SK-N-SH treated with all-trans-retinoic acid at 6 μM for 48 hours (cell line): ENCODE data around the gene HAPLN3.

Source experiments
- ATAC-seq: fragments of 200-7000 bp; cut with Tn5 transposase; 3 replicates; pipeline ENCODE4 v1.9.1; 2020; ENCODE audit warnings: mild to moderate bottlenecking, moderate library complexity
- ARNTL ChIP-seq: fragments of 450-650 bp; formaldehyde crosslinking; IDR thresholded peaks from 2 replicates; pipeline ENCODE4 v1.5.0; 2020; ENCODE audit warnings: low read depth, mild to moderate bottlenecking, moderate library complexity, borderline replicate concordance
- CREB5 ChIP-seq: fragments of 250-450 bp; sonication (Bioruptor Pico); IDR thresholded peaks from 2 replicates; pipeline ENCODE4 v1.5.1; 2020; ENCODE audit warnings: low read depth, mild to moderate bottlenecking, moderate library complexity
- CSDC2 ChIP-seq: fragments of 250-450 bp; sonication (Bioruptor Pico); IDR thresholded peaks from 2 replicates; pipeline ENCODE4 v1.5.0; 2020; ENCODE audit warnings: mild to moderate bottlenecking, moderate library complexity
- CSRNP3 ChIP-seq: fragments of 250-450 bp; sonication (Bioruptor Pico); IDR thresholded peaks from 2 replicates; pipeline ENCODE4 v1.5.1; 2021; ENCODE audit warnings: mild to moderate bottlenecking, moderate library complexity
- ESRRG ChIP-seq: fragments of 250-450 bp; sonication (Bioruptor Pico); IDR thresholded peaks from 2 replicates; pipeline ENCODE4 v1.6.1; 2021; ENCODE audit warnings: mild to moderate bottlenecking
- GLIS3 ChIP-seq: fragments of 250-450 bp; sonication (Bioruptor Pico); IDR thresholded peaks from 2 replicates; pipeline ENCODE4 v1.5.0; 2020; ENCODE audit warnings: mild to moderate bottlenecking, moderate library complexity
- ISL1 ChIP-seq: fragments of 250-450 bp; sonication (Bioruptor Pico); IDR thresholded peaks from 2 replicates; pipeline ENCODE4 v2.1.2; 2022; ENCODE audit warnings: mild to moderate bottlenecking, moderate library complexity
- OSR1 ChIP-seq: fragments of 250-450 bp; sonication (Bioruptor Pico); IDR thresholded peaks from 2 replicates; pipeline ENCODE4 v1.8.0; 2022; ENCODE audit warnings: moderate library complexity, mild to moderate bottlenecking, inconsistent platforms
- RARB ChIP-seq: fragments of 250-450 bp; sonication (Bioruptor Pico); IDR thresholded peaks from 2 replicates; pipeline ENCODE4 v1.8.0; 2021; ENCODE audit warnings: mild to moderate bottlenecking, moderate library complexity
- TCF4 ChIP-seq: fragments of 250-450 bp; sonication (Bioruptor Pico); IDR thresholded peaks from 2 replicates; pipeline ENCODE4 v1.8.0; 2021; ENCODE audit warnings: mild to moderate bottlenecking, moderate library complexity, borderline replicate concordance
- TSHZ2 ChIP-seq: fragments of 250-450 bp; sonication (Bioruptor Pico); IDR thresholded peaks from 2 replicates; pipeline ENCODE4 v1.5.0; 2020; ENCODE audit warnings: mild to moderate bottlenecking, moderate library complexity
- ZC3H10 ChIP-seq: fragments of 250-450 bp; sonication (Bioruptor Pico); IDR thresholded peaks from 2 replicates; pipeline ENCODE4 v1.5.1; 2021; ENCODE audit warnings: mild to moderate bottlenecking, moderate library complexity
- ZFP3 ChIP-seq: fragments of 250-450 bp; sonication (Bioruptor Pico); IDR thresholded peaks from 2 replicates; pipeline ENCODE4 v1.5.0; 2020; ENCODE audit warnings: mild to moderate bottlenecking, moderate library complexity
- ZFP30 ChIP-seq: fragments of 450-650 bp; formaldehyde crosslinking; IDR thresholded peaks from 2 replicates; pipeline ENCODE4 v1.5.0; 2022; ENCODE audit warnings: mild to moderate bottlenecking, moderate library complexity
- ZNF70 ChIP-seq: fragments of 450-650 bp; formaldehyde crosslinking; IDR thresholded peaks from 2 replicates; pipeline ENCODE4 v1.5.0; 2020; ENCODE audit warnings: mild to moderate bottlenecking, moderate library complexity
- ZNF8 ChIP-seq: fragments of 450-650 bp; formaldehyde crosslinking; IDR thresholded peaks from 2 replicates; pipeline ENCODE4 v1.5.0; 2020; ENCODE audit warnings: mild to moderate bottlenecking, moderate library complexity

HAPLN3 gene

GRCh38 chr15:88835119-88835518 is 60.2 kb downstream of the HAPLN3 start:
- ATAC-seq: no peak
- no peak for TF ChIP-seq TCF4 (CRISPR knock-in tag)

- peak; percentile 68 for ATAC-seq
Measured at GRCh38 chr15:88834211-88834812, 61.0 kb downstream of the HAPLN3 start.

GRCh38 chr15:88833731-88834100 is 61.6 kb downstream of the HAPLN3 start:
- ATAC-seq: no peak
- no peak for TF ChIP-seq ISL1 (CRISPR knock-in tag)

More at GRCh38 chr15:88834211-88834812, 61.0 kb downstream of the HAPLN3 start:
- TF ChIP-seq ZFP3 (CRISPR knock-in tag) (no peak), ESRRG (CRISPR knock-in tag) (no peak), ZFP30 (CRISPR knock-in tag) (no peak), RARB (CRISPR knock-in tag) (no peak), ZNF8 (no peak), ZNF70 (CRISPR knock-in tag) (no peak), TCF4 (CRISPR knock-in tag) (no peak), CREB5 (CRISPR knock-in tag) (no peak), ZC3H10 (CRISPR knock-in tag) (no peak), ARNTL (CRISPR knock-in tag) (no peak), CSRNP3 (CRISPR knock-in tag) (no peak), CSDC2 (CRISPR knock-in tag) (no peak)

GRCh38 chr15:88832820-88833730 is 62.3 kb downstream of the HAPLN3 start:
- TF ChIP-seq ZNF70 (CRISPR knock-in tag): no peak
- TF ChIP-seq ISL1 (CRISPR knock-in tag): no peak
- no peak for TF ChIP-seq TSHZ2 (CRISPR knock-in tag)
- TF ChIP-seq CSDC2 (CRISPR knock-in tag): no peak
- no peak for TF ChIP-seq ZFP30 (CRISPR knock-in tag)
- no peak for TF ChIP-seq OSR1 (CRISPR knock-in tag)
- no peak for TF ChIP-seq ZFP3 (CRISPR knock-in tag)
- TF ChIP-seq ESRRG (CRISPR knock-in tag): no peak
- TF ChIP-seq CSRNP3 (CRISPR knock-in tag): no peak
- TF ChIP-seq GLIS3 (CRISPR knock-in tag): no peak
- TF ChIP-seq CREB5 (CRISPR knock-in tag): no peak
- no peak for TF ChIP-seq RARB (CRISPR knock-in tag)
- TF ChIP-seq ARNTL (CRISPR knock-in tag): no peak

More at GRCh38 chr15:88832820-88833730, 62.3 kb downstream of the HAPLN3 start:
- no peak for ATAC-seq
